SJCRH30 (cell line): ENCODE data around the gene CLMN. TPM values are rescaled to one million over a fixed set of nuclear protein-coding genes. Genes with fewer than 3 reads are reported as not detected.

ENCODE experiments used
- DNase-seq, 2 experiments: peaks; one replicate each; pipeline ENCODE4 v3.0.0-alpha.2; 2015 to 2020
- H3K27ac ChIP-seq: fragments of 250-450 bp; sonication (Bioruptor Pico); 2 replicates; pipeline ENCODE4 v1.5.1; 2020; ENCODE audit warnings: mild to moderate bottlenecking, moderate library complexity
- H3K27me3 ChIP-seq: fragments of 250-450 bp; sonication (Bioruptor Pico); 2 replicates; pipeline ENCODE4 v1.5.1; 2020; ENCODE audit warnings: mild to moderate bottlenecking, moderate library complexity
- H3K36me3 ChIP-seq: fragments of 250-450 bp; sonication (Bioruptor Pico); 2 replicates; pipeline ENCODE4 v1.5.1; 2020; ENCODE audit warnings: mild to moderate bottlenecking, moderate library complexity
- H3K4me1 ChIP-seq: fragments of 250-450 bp; sonication (Bioruptor Pico); 2 replicates; pipeline ENCODE4 v1.5.1; 2020; ENCODE audit warnings: mild to moderate bottlenecking, moderate library complexity
- H3K4me3 ChIP-seq: fragments of 250-450 bp; sonication (Bioruptor Pico); 2 replicates; pipeline ENCODE4 v1.5.1; 2020; ENCODE audit warnings: mild to moderate bottlenecking, moderate library complexity
- H3K9me3 ChIP-seq: fragments of 250-450 bp; sonication (Bioruptor Pico); replicated peaks from 2 replicates; pipeline ENCODE4 v1.5.1; 2020; ENCODE audit warnings: mild to moderate bottlenecking, moderate library complexity
- total RNA-seq: library from RNA; depleted of rRNA; stranded (reverse); fragments of >200 nt; shearing (Covaris generic); gene quantifications from 2 replicates; pipeline ENCODE4 v1.2.3, GENCODE V29; 2014

Gene CLMN
- total RNA-seq, 1 experiment from 2014 or later, result 29.0 TPM

DNA sequence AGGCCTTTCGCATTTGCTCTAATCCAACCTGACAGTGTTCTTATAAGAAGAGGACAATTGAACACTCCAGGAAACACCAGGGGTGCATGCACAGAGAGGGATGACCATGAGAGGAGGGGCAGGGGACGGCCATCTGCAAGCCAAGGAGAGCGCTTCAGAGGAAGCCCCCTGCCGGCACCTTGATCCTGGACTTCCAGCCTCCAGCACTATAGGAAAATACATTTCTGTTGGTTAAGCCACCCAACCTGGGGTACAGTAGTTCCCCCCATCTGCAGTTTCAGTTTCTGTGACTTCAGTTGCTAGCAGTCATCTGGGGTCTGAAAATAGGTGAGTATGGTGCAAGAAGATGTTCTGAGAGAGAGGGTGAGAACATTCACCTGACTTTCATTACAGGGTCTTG is 64.7 kb downstream of the CLMN start:
- Histone ChIP-seq H3K4me3 (no peak overlapping the region), H3K36me3 (0 out of 2 replicates have a peak, but pooled peaks cover 2% of the 10 kb centered on the region), H3K27ac (no peak overlapping the region), H3K27me3 (no peaks in the 10 kb centered on the region), H3K4me1 (no peaks in the 10 kb centered on the region; the same call in none of the 2 replicates), H3K9me3 (no peaks in the 10 kb centered on the region)
- no peak for DNase-seq

DNA sequence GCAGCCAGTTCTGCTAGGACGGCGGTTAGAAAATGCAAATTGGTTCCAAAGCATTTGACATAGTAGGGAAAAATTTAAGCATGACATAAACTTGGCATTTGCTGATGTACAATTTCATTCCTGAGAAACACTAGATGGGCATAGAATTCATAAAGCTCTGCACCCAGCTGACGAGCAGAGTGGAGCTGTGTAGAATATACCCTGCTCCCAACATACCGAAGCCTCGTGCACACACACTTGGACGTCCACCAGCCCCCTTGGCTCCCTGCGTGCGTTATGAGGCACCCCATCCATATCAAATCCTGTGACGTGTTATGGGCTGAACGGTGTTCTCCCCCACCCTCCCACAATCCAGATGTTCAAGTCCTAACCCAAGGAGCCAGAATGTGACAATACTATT is 65.4 kb downstream of the CLMN start:
- no peaks in the 10 kb centered on the region for H3K27me3 ChIP-seq
- no peak overlapping the region for H3K27ac ChIP-seq
- peaks cover 6% of the 10 kb centered on the region for H3K4me1 ChIP-seq
- H3K4me3 ChIP-seq, result no peak overlapping the region
- DNase-seq, result no peak
- no peaks in the 10 kb centered on the region for H3K9me3 ChIP-seq
- H3K36me3 ChIP-seq, result 0 out of 2 replicates have a peak, but pooled peaks cover 2% of the 10 kb centered on the region

DNA sequence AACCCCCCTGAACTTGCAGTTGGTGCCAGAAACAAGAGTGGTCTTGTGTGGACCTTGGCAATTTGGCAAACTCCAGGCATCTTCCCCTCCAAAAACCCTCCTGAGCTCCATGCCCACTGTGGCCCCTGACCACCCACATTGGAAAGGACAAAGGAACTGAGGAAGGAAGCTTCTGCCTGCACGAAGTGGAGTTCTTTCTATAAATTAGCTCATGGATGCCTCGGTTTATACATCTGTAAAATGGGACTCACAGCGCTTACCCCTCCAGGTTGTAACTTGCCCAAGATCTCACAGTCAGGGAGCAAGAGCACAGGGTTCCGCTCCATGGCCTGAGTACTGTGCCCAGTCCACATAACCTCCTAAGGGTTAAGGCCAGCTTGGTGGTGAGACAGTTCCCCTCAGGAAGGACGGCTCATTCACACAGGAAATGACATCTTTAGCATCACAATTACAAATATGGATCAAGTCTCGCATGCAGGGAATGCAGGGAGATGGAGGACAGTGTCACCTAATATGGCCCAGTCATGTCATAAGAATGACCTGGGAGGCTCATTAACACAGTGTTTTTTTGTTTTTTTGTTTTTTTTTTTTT is 66.6 kb downstream of the CLMN start:
- H3K9me3 ChIP-seq, result no peaks in the 10 kb centered on the region
- no peak for DNase-seq
- no peaks in the 10 kb centered on the region; the same call in 1 of the 2 replicates for H3K36me3 ChIP-seq
- peaks cover 17% of the 10 kb centered on the region for H3K4me1 ChIP-seq
- H3K27me3 ChIP-seq, result no peaks in the 10 kb centered on the region
- no peak overlapping the region for H3K4me3 ChIP-seq
- H3K27ac ChIP-seq, result no peak overlapping the region

DNA sequence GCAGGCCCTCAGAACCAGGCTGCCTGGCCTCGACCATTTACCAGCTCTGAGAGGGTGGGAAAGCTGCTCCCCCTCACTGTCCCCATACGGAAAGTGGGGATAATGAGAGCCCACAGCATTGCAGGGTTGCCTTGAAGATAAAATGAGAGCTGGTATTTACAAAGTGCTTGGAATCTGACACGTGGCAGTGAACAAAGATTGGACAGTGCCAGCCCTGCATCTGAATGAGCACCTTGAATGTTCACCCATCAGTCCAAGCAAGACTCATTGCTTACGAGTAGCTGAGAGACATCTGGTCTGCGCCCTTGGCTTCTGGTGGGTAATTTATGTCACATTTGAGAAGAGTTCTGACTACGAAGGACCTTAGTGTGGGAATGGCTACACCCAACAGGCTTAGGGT is 67.5 kb downstream of the CLMN start:
- no peaks in the 10 kb centered on the region for H3K27me3 ChIP-seq
- no peak for DNase-seq
- H3K9me3 ChIP-seq, result no peaks in the 10 kb centered on the region
- H3K27ac ChIP-seq, result no peak overlapping the region
- H3K4me1 ChIP-seq, result peaks cover 17% of the 10 kb centered on the region
- H3K4me3 ChIP-seq, result no peak overlapping the region
- no peaks in the 10 kb centered on the region; the same call in 1 of the 2 replicates for H3K36me3 ChIP-seq

DNA sequence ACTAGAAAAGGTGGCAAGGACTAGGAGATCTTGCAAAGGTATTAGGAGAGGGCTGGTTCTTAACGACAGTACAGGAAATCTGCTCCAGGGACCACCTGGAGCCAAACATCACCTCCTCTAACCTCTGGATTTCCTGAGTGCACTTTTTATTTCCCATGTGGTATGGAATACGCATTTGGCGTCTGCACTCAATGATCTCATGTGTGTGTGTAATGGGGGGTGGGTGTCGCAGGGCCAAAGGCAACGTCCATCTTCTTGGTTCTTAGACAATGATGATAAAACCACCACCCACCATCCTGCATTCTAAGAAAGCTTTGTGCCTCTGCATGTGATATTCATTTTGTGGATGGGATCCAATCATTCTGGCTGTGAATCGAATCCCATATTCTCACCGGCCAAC is 68.8 kb downstream of the CLMN start:
- Histone ChIP-seq H3K36me3 (no peaks in the 10 kb centered on the region; the same call in 1 of the 2 replicates), H3K4me1 (peaks cover 17% of the 10 kb centered on the region), H3K4me3 (no peak overlapping the region), H3K27ac (no peak overlapping the region), H3K9me3 (no peaks in the 10 kb centered on the region), H3K27me3 (no peaks in the 10 kb centered on the region)
- DNase-seq, result no peak

DNA sequence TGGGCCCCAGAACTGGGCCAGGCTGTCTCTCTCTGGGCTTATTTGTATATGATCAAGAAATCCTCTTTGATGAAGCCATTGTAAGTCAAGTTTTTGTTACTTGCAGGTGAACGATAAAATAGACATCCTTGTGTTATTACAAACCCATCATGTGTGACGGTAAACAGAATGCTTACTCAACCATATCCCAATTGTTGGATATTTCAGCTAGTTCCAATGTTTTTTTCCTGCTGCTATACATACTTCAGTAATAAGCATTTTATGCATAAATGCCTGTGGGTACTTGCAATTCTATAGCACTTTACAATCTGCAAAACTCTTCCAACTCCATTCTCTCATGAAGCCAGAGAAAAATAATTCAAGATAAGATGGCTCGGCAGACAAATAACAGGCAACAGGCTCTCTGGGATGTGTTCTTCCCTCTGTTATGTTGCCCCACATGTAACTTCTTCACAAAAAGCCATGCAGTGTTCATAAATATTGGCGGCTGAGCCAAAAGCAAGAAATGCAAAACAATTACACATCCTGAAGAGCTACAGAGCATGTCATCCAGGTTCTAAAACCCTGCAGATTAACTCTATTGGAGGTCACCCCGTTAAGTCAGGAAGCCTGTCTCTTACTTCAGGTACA is 69.5 kb downstream of the CLMN start:
- no peak overlapping the region for H3K4me3 ChIP-seq
- no peaks in the 10 kb centered on the region; the same call in 1 of the 2 replicates for H3K36me3 ChIP-seq
- no peaks in the 10 kb centered on the region for H3K9me3 ChIP-seq
- peaks cover 17% of the 10 kb centered on the region for H3K4me1 ChIP-seq
- H3K27ac ChIP-seq, result no peak overlapping the region
- no peak for DNase-seq
- no peaks in the 10 kb centered on the region for H3K27me3 ChIP-seq

GRCh38 chr14:95248432-95248831 is 71.3 kb downstream of the CLMN start:
- Histone ChIP-seq H3K27me3 (no peaks in the 10 kb centered on the region), H3K4me1 (peaks cover 17% of the 10 kb centered on the region), H3K36me3 (no peaks in the 10 kb centered on the region; the same call in 1 of the 2 replicates), H3K9me3 (no peaks in the 10 kb centered on the region), H3K27ac (peak overlapping the region; percentile 55; the same call in 1 of the 2 replicates), H3K4me3 (no peak overlapping the region)
- DNase-seq, result no peak

GRCh38 chr14:95246870-95247269 is 72.8 kb downstream of the CLMN start:
- H3K4me3 ChIP-seq, result no peak overlapping the region
- H3K27me3 ChIP-seq, result no peaks in the 10 kb centered on the region
- no peak overlapping the region for H3K27ac ChIP-seq
- H3K9me3 ChIP-seq, result no peaks in the 10 kb centered on the region
- H3K36me3 ChIP-seq, result no peaks in the 10 kb centered on the region; the same call in 1 of the 2 replicates
- no peak for DNase-seq
- peaks cover 17% of the 10 kb centered on the region for H3K4me1 ChIP-seq

DNA sequence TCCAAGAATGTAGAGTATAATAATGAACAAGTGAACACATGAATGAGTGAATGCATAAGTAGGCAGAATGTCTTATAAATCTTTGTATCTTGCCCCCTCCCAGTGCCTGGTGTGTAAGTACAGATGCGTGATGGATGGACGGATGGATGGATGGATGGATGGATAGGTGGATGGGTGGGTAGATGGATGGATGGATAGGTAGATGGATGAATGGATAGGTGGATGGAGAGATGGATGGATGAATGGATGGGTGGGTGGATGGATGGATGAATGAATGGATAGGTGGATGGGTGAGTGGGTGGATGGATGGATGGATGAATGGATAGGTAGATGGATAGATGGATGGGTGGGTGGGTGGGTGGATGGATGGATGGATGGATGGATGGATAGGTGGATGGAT is 74.4 kb downstream of the CLMN start:
- H3K27ac ChIP-seq, result no peak overlapping the region
- no peaks in the 10 kb centered on the region for H3K27me3 ChIP-seq
- peaks cover 21% of the 10 kb centered on the region for H3K4me1 ChIP-seq
- H3K36me3 ChIP-seq, result no peaks in the 10 kb centered on the region; the same call in 1 of the 2 replicates
- no peak overlapping the region for H3K4me3 ChIP-seq
- no peak for DNase-seq
- no peaks in the 10 kb centered on the region for H3K9me3 ChIP-seq

DNA sequence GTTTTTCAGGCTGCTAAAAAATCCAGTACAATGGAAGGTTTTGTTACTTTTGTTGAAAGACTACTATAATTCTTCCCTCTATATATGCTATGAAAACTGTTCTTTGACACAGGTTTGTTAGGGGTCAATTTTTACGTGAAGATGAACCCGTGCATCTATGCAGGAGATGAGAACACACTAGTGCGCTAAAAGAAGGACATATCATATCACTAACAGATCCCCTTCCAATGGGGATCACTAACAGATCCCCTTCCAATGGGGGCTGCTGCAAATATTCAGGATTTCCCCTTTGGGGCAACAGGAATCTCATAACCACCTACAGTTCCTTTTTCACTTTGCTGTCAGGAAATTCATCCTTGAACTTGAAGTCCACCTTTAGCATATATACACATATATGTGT is 75.1 kb downstream of the CLMN start:
- no peaks in the 10 kb centered on the region for H3K9me3 ChIP-seq
- H3K27ac ChIP-seq, result no peak overlapping the region
- DNase-seq, result no peak
- H3K4me3 ChIP-seq, result no peak overlapping the region
- H3K36me3 ChIP-seq, result no peaks in the 10 kb centered on the region; the same call in 1 of the 2 replicates
- H3K27me3 ChIP-seq, result no peaks in the 10 kb centered on the region
- peaks cover 18% of the 10 kb centered on the region for H3K4me1 ChIP-seq

- DNase-seq, result no peak
- Histone ChIP-seq H3K36me3 (no peaks in the 10 kb centered on the region), H3K27ac (no peak overlapping the region), H3K27me3 (no peaks in the 10 kb centered on the region), H3K9me3 (no peaks in the 10 kb centered on the region), H3K4me1 (peaks cover 16% of the 10 kb centered on the region; the same call in 1 of the 2 replicates), H3K4me3 (no peak overlapping the region)
These were observed 76.8 kb downstream of the CLMN start for GRCh38 chr14:95242870-95243269.

DNA sequence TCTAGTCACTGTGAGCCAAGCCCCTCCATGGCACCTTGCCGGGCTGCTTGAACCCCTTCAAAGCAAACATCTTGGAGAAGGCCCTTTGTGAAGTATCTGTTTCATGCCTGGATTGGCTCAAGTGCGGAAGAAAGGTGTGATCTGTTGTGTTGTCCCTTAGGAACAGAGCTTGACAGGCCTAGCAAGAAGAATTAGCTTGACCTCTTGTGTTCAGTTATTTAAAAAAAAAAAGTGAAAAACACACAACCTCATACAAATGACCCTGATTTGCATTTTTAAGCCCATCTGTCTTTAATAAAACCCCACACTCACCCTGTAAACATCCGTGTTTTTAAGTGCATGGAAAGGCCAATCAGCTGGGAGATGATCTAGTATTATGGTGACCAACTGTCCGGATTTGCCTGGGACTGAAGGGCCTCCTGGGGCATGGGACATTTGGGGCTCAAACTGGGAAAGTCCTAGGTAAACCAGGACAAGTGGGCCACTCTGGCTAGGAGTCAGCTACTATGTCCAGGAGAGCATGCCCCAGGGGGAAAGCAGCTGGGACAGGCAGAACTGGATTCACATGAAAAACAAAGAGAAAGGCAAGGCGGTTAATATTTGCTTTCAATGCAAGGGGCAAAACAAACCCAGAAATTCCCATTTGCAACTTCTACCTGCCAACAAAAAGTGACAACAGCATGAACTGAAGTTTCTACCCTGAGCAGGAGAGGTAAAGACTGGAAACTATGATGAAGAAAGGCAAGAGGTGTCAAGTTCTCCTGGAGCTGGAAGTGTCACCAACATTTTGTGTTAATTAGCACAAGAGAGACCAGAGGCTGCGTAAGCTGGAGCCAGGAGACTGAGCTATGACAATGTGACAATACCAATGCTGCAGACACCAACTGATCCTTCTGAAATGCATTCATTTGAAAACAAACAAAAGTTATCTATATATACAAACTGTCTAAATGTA is 78.6 kb downstream of the CLMN start:
- H3K9me3 ChIP-seq, result no peaks in the 10 kb centered on the region
- H3K27ac ChIP-seq, result no peak overlapping the region
- no peaks in the 10 kb centered on the region for H3K36me3 ChIP-seq
- no peaks in the 10 kb centered on the region for H3K27me3 ChIP-seq
- no peak overlapping the region for H3K4me3 ChIP-seq
- DNase-seq, result no peak
- peaks cover 19% of the 10 kb centered on the region; the same call in 1 of the 2 replicates for H3K4me1 ChIP-seq

DNA sequence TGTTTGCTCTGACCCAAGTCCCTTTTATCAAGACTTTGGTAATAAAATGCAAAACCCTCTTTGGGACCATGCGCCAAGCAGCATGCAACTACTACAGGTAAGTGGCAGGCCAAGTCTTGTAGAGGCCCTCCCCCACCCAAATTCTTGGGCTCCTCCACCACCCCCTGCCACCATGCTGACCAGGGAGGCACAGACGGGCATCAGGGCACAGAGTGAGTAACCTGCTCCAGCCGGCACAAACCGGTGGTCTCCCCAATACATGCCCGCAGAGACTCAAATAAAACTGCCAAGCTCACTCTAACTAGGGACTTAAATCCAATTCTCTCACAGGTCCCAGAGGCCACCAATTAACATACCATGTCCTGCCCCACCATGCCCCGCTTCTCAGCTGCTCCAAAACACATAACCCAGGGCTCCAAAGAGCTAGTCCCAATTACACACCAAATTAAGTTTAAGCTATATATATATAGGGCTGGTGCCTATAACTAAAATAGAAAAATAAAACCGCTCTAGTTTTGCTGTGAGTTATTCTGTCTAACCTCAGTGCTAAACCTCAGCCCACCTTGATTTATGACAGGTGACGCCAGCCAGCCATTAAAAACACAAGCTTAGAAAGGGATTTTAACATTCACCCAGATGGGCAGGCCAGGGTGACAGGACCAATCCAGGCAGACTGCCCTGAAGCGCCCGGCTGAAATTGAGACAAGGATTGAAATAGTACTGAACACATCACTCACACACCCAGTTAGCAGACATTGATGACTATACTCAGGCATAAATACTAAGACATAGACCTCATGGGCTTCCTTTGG is 81.0 kb downstream of the CLMN start:
- H3K4me3 ChIP-seq, result no peak overlapping the region
- no peaks in the 10 kb centered on the region for H3K27me3 ChIP-seq
- DNase-seq, result peak; percentile 57 to 62
- H3K9me3 ChIP-seq, result no peaks in the 10 kb centered on the region
- peak overlapping the region; percentile 58 for H3K27ac ChIP-seq
- H3K4me1 ChIP-seq, result peaks cover 37% of the 10 kb centered on the region
- no peaks in the 10 kb centered on the region for H3K36me3 ChIP-seq

GRCh38 chr14:95237958-95238340 is 81.8 kb downstream of the CLMN start:
- DNase-seq, result no peak
- H3K27me3 ChIP-seq, result no peaks in the 10 kb centered on the region

More at GRCh38 chr14:95237958-95238340, 81.8 kb downstream of the CLMN start:
- no peak overlapping the region for H3K4me3 ChIP-seq
- no peaks in the 10 kb centered on the region for H3K36me3 ChIP-seq
- peak overlapping the region; percentile 58 for H3K27ac ChIP-seq
- no peaks in the 10 kb centered on the region for H3K9me3 ChIP-seq
- H3K4me1 ChIP-seq, result peaks cover 43% of the 10 kb centered on the region
